Smooth muscle cell (in vitro differentiated cells): ENCODE data around the gene CTNNA2. TPM values are rescaled to one million over a fixed set of nuclear protein-coding genes. Genes with fewer than 3 reads are reported as not detected.
"Not testable (repeated sequence)": the region's sequence is repeated elsewhere in the genome, so short reads cannot be mapped to it uniquely, and the experiment has no call there.

Experiments used
- DNase-seq: peaks from one replicate; lab custom pipeline; 2025; ENCODE audit not compliant: unreplicated experiment; lab: John Stamatoyannopoulos, UW
- H2AFZ ChIP-seq: fragments of 200-600 bp; sonication (generic); 2 replicates; pipeline ENCODE4 v1.6.0; 2016; ENCODE audit warnings: antibody characterized with exemption, low read depth, mild to moderate bottlenecking
- H3F3A ChIP-seq: fragments of 200-600 bp; sonication (generic); 2 replicates; pipeline ENCODE4 v1.6.0; 2017; ENCODE audit warnings: antibody characterized with exemption, low read depth
- H3K27ac ChIP-seq: fragments of 200-600 bp; sonication (generic); 2 replicates; pipeline ENCODE4 v1.5.1; 2016; ENCODE audit warnings: low read depth, mild to moderate bottlenecking
- H3K27me3 ChIP-seq: fragments of 200-600 bp; sonication (generic); 2 replicates; pipeline ENCODE4 v1.6.1; 2016; ENCODE audit warnings: low read depth, mild to moderate bottlenecking
- H3K36me3 ChIP-seq: fragments of 200-600 bp; sonication (generic); 2 replicates; pipeline ENCODE4 v1.5.1; 2016; ENCODE audit warnings: low read depth
- H3K4me1 ChIP-seq: fragments of 200-600 bp; sonication (generic); 2 replicates; pipeline ENCODE4 v1.5.1; 2016; ENCODE audit warnings: low read depth
- H3K4me2 ChIP-seq: fragments of 200-600 bp; sonication (generic); 2 replicates; pipeline ENCODE4 v1.6.0; 2016; ENCODE audit warnings: mild to moderate bottlenecking
- H3K4me3 ChIP-seq: fragments of 200-600 bp; sonication (generic); 2 replicates; pipeline ENCODE4 v1.5.1; 2016; ENCODE audit warnings: mild to moderate bottlenecking
- H3K79me2 ChIP-seq: fragments of 200-600 bp; sonication (generic); 2 replicates; pipeline ENCODE4 v1.6.0; 2016; ENCODE audit warnings: low read depth, mild to moderate bottlenecking
- H3K9ac ChIP-seq: fragments of 200-600 bp; sonication (generic); 2 replicates; pipeline ENCODE4 v1.6.0; 2016; ENCODE audit warnings: low read depth
- H3K9me3 ChIP-seq: fragments of 200-600 bp; sonication (generic); replicated peaks from 2 replicates; pipeline ENCODE4 v1.5.1; 2016; ENCODE audit warnings: low read depth
- H4K20me1 ChIP-seq: fragments of 200-600 bp; sonication (generic); 2 replicates; pipeline ENCODE4 v1.6.0; 2016; ENCODE audit warnings: low read depth
- WGBS: methylation state at CpG from one replicate; pipeline ENCODE4 v1.1.7; 2016; ENCODE audit warnings: low lambda C conversion rate; 5-methylcytosine and 5-hydroxymethylcytosine counted together
- polyA plus RNA-seq: library from polyadenylated mRNA; unstranded; fragments of >200 nt; fragmentation: Nextera tagmentation; extraction: Ambion mirVana; gene quantifications from 2 replicates; pipeline ENCODE4 v1.2.1, GENCODE V29; 2016
- total RNA-seq: library from RNA; depleted of rRNA; stranded (reverse); fragments of >200 nt; gene quantifications from 2 replicates; pipeline ENCODE4 v1.2.3, GENCODE V29; 2014
- TF ChIP-seq, protein P1 (sequence below): fragments of 200-600 bp; sonication (generic); IDR thresholded peaks from 2 replicates; pipeline ENCODE4 v1.5.1; 2017; ENCODE audit warnings: borderline replicate concordance, mild to moderate bottlenecking, antibody characterized with exemption; ENCODE audit not compliant: insufficient read depth, poor library complexity, severe bottlenecking

The CTNNA2 gene
- total and polyA plus RNA-seq, 2 experiments from 2014 or later: not detected

GRCh38 chr2:80092474-80092873 is 579.6 kb downstream of the CTNNA2 start:
- H3K9ac ChIP-seq: no peak overlapping the region
- no peaks in the 10 kb centered on the region for H3K9me3 ChIP-seq
- no peak overlapping the region for H2AFZ ChIP-seq
- no peaks in the 10 kb centered on the region for H3K27me3 ChIP-seq
- H3K27ac ChIP-seq: no peak overlapping the region
- no peak overlapping the region for H3K4me3 ChIP-seq
- H3K4me2 ChIP-seq: no peak overlapping the region
- no peaks in the 10 kb centered on the region for H3K36me3 ChIP-seq
- no peaks in the 10 kb centered on the region for H4K20me1 ChIP-seq
- H3K79me2 ChIP-seq: no peaks in the 10 kb centered on the region
- DNase-seq: no peak
- TF ChIP-seq, protein P1, sequence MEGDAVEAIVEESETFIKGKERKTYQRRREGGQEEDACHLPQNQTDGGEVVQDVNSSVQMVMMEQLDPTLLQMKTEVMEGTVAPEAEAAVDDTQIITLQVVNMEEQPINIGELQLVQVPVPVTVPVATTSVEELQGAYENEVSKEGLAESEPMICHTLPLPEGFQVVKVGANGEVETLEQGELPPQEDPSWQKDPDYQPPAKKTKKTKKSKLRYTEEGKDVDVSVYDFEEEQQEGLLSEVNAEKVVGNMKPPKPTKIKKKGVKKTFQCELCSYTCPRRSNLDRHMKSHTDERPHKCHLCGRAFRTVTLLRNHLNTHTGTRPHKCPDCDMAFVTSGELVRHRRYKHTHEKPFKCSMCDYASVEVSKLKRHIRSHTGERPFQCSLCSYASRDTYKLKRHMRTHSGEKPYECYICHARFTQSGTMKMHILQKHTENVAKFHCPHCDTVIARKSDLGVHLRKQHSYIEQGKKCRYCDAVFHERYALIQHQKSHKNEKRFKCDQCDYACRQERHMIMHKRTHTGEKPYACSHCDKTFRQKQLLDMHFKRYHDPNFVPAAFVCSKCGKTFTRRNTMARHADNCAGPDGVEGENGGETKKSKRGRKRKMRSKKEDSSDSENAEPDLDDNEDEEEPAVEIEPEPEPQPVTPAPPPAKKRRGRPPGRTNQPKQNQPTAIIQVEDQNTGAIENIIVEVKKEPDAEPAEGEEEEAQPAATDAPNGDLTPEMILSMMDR: no peak
- peaks cover 5% of the 10 kb centered on the region for H3F3A ChIP-seq
- H3K4me1 ChIP-seq: peaks cover 18% of the 10 kb centered on the region

DNA sequence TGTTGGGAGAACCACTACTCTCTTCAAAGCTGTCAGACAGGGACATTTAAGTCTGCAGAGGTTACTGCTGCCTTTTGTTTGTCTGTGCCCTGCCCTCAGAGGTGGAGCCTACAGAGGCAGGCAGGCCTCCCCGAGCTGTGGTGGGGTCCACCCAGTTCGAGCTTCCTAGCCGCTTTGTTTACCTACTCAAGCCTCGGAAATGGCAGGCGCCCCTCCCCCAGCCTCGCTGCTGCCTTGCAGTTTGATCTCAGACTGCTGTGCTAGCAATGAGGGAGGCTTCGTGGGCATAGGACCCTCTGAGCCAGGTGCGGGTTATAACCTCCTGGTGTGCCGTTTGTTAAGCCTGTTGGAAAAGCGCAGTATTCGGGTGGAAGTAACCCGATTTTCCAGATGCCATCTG is 585.7 kb downstream of the CTNNA2 start:
- H3K4me1 ChIP-seq, H3K36me3 ChIP-seq, H3K79me2 ChIP-seq, DNase-seq, H3K27ac ChIP-seq, H3K4me3 ChIP-seq, H3F3A ChIP-seq, H3K4me2 ChIP-seq, H2AFZ ChIP-seq, H3K9ac ChIP-seq, H3K27me3 ChIP-seq, H4K20me1 ChIP-seq, H3K9me3 ChIP-seq: not testable (repeated sequence)
- 87% methylated on average over 12 of the region's 12 CpGs for WGBS

GRCh38 chr2:80102026-80102425 is 589.2 kb downstream of the CTNNA2 start:
- TF ChIP-seq, protein P1: no peak
- Histone ChIP-seq H3K36me3 (no peaks in the 10 kb centered on the region), H3F3A (no peaks in the 10 kb centered on the region), H3K4me2 (no peak overlapping the region), H3K4me3 (no peak overlapping the region), H2AFZ (no peak overlapping the region), H3K4me1 (no peaks in the 10 kb centered on the region), H3K9ac (no peak overlapping the region), H4K20me1 (no peaks in the 10 kb centered on the region), H3K27ac (peak overlapping the region; percentile 32), H3K79me2 (no peaks in the 10 kb centered on the region), H3K27me3 (no peaks in the 10 kb centered on the region), H3K9me3 (no peaks in the 10 kb centered on the region)
- WGBS: 26% methylated on average over 1 of the region's 1 CpG
- no peak for DNase-seq

- TF ChIP-seq, protein P1: no peak
- Histone ChIP-seq H4K20me1 (no peaks in the 10 kb centered on the region), H3K4me1 (no peaks in the 10 kb centered on the region), H3K27ac (no peak overlapping the region), H3F3A (no peaks in the 10 kb centered on the region), H2AFZ (no peak overlapping the region), H3K9ac (no peak overlapping the region), H3K36me3 (no peaks in the 10 kb centered on the region), H3K4me2 (no peak overlapping the region), H3K9me3 (no peaks in the 10 kb centered on the region), H3K27me3 (no peaks in the 10 kb centered on the region), H3K79me2 (no peaks in the 10 kb centered on the region), H3K4me3 (no peak overlapping the region)
- DNase-seq: no peak
- 87% methylated on average over 7 of the region's 7 CpGs for WGBS
Observed at GRCh38 chr2:80105015-80105640, 592.3 kb downstream of the CTNNA2 start.
